Type B pancreatic cell (in vitro differentiated cells): ENCODE results near the gene KIF1B. TPM values are rescaled to one million over a fixed set of nuclear protein-coding genes. Genes with fewer than 3 reads are reported as not detected.
"Not testable (repeated sequence)": the region's sequence is repeated elsewhere in the genome, so short reads cannot be mapped to it uniquely, and the experiment has no call there.

ENCODE experiments used
- DNase-seq: peaks from one replicate; pipeline ENCODE4 v3.0.0; 2021; ENCODE audit warnings: mixed read lengths; ENCODE audit not compliant: unreplicated experiment; ENCODE audit errors: extremely low spot score
- H3K27ac Mint-ChIP-seq: 2 replicates; pipeline ENCODE4 v1.8.0; 2021; ENCODE audit warnings: mild to moderate bottlenecking, mixed read lengths
- H3K27me3 Mint-ChIP-seq: 2 replicates; pipeline ENCODE4 v1.8.0; 2021; ENCODE audit warnings: mixed read lengths
- H3K36me3 Mint-ChIP-seq: 2 replicates; pipeline ENCODE4 v1.8.0; 2021; ENCODE audit warnings: mixed read lengths
- H3K4me1 Mint-ChIP-seq: one replicate; pipeline ENCODE4 v1.8.0; 2021; ENCODE audit warnings: mixed read lengths; ENCODE audit not compliant: unreplicated experiment
- H3K4me3 Mint-ChIP-seq: 2 replicates; pipeline ENCODE4 v1.8.0; 2021; ENCODE audit warnings: mild to moderate bottlenecking, mixed read lengths
- H3K9me3 Mint-ChIP-seq: 2 replicates; pipeline ENCODE4 v1.8.0; 2021; ENCODE audit warnings: mixed read lengths
- CTCF ChIP-seq: fragments of 200-600 bp; sonication (generic); conservative IDR thresholded peaks from 2 replicates; pipeline ENCODE4 v1.5.0; 2021; ENCODE audit warnings: antibody characterized with exemption, mild to moderate bottlenecking
- total RNA-seq: library from RNA; stranded (reverse); gene quantifications from 2 replicates; pipeline ENCODE4 v1.2.1, GENCODE V29; 2021; ENCODE audit warnings: low replicate concordance

Gene KIF1B
- total RNA-seq, 1 donor from 2014 or later = 64.3 TPM

GRCh38 chr1:10196976-10197375 lies 13.4 kb upstream of the KIF1B start:
- Mint-ChIP-seq H3K4me1 (no peaks in the 10 kb centered on the region), H3K27ac (no peak overlapping the region), H3K27me3 (no peaks in the 10 kb centered on the region), H3K4me3 (no peak overlapping the region), H3K36me3 (no peaks in the 10 kb centered on the region), H3K9me3 (no peaks in the 10 kb centered on the region)
- no peak for TF ChIP-seq CTCF
- DNase-seq = no peak

- DNase-seq = no peak
- no peak overlapping the region for H3K27ac Mint-ChIP-seq
- no peaks in the 10 kb centered on the region for H3K9me3 Mint-ChIP-seq
- no peaks in the 10 kb centered on the region for H3K4me1 Mint-ChIP-seq
- TF ChIP-seq CTCF = no peak
- H3K36me3 Mint-ChIP-seq = no peaks in the 10 kb centered on the region
- no peaks in the 10 kb centered on the region for H3K27me3 Mint-ChIP-seq
- H3K4me3 Mint-ChIP-seq = no peak overlapping the region
Observed at GRCh38 chr1:10200620-10201019, 9.8 kb upstream of the KIF1B start.

- H3K4me1 Mint-ChIP-seq = peaks cover 1% of the 10 kb centered on the region
- H3K4me3 Mint-ChIP-seq = no peak overlapping the region
- no peak for DNase-seq
- H3K9me3 Mint-ChIP-seq = no peaks in the 10 kb centered on the region
- no peaks in the 10 kb centered on the region for H3K36me3 Mint-ChIP-seq
- no peak overlapping the region for H3K27ac Mint-ChIP-seq
- no peak for TF ChIP-seq CTCF
- H3K27me3 Mint-ChIP-seq = no peaks in the 10 kb centered on the region
Observed at GRCh38 chr1:10204003-10204642, 6.2 kb upstream of the KIF1B start.

GRCh38 chr1:10205206-10205605 lies 5.2 kb upstream of the KIF1B start:
- not testable (repeated sequence) for H3K4me3 Mint-ChIP-seq, DNase-seq, H3K4me1 Mint-ChIP-seq, H3K27me3 Mint-ChIP-seq, H3K36me3 Mint-ChIP-seq, H3K9me3 Mint-ChIP-seq, H3K27ac Mint-ChIP-seq

GRCh38 chr1:10207810-10208209 lies 2.6 kb upstream of the KIF1B start:
- Mint-ChIP-seq H3K9me3 (no peaks in the 10 kb centered on the region), H3K4me3 (no peak overlapping the region), H3K4me1 (peaks cover 20% of the 10 kb centered on the region), H3K27me3 (no peaks in the 10 kb centered on the region), H3K36me3 (no peaks in the 10 kb centered on the region), H3K27ac (no peak overlapping the region)
- no peak for TF ChIP-seq CTCF
- DNase-seq = no peak

GRCh38 chr1:10208537-10208936 lies 1.8 kb upstream of the KIF1B start:
- no peaks in the 10 kb centered on the region for H3K27me3 Mint-ChIP-seq
- peak overlapping the region; percentile 49 for H3K4me3 Mint-ChIP-seq
- DNase-seq = no peak
- H3K4me1 Mint-ChIP-seq = peaks cover 24% of the 10 kb centered on the region
- H3K27ac Mint-ChIP-seq = peak overlapping the region; percentile 98
- H3K9me3 Mint-ChIP-seq = no peaks in the 10 kb centered on the region
- TF ChIP-seq CTCF = no peak
- no peaks in the 10 kb centered on the region for H3K36me3 Mint-ChIP-seq
